H1 (cell line): ENCODE data around the gene LHPP. TPM values are rescaled to one million over a fixed set of nuclear protein-coding genes. Genes with fewer than 3 reads are reported as not detected.

Experiments
- CTCF ChIA-PET: fragments of 300-600 bp; sonication (Branson Sonifier 250); formaldehyde crosslinking; loops from one replicate; lab custom pipeline; 2021; ENCODE audit not compliant: partially characterized antibody; lab: Charles Lee
- POLR2A ChIA-PET: fragments of 300-600 bp; sonication (Branson Sonifier 250); formaldehyde crosslinking; loops from one replicate; lab custom pipeline; 2021; ENCODE audit warnings: inconsistent platforms; ENCODE audit not compliant: partially characterized antibody; lab: Charles Lee
- DNase-seq, 2 experiments: peaks; one replicate each; pipeline versions ENCODE4 v3.0.0 to v3.0.0-alpha.2; 2010 to 2022; ENCODE audit warnings: low spot score in 2 of 2, low read depth in 1 of 2, mixed read lengths in 1 of 2
- FAIRE-seq: peaks from 2 replicates; lab custom pipeline; 2011; peaks lifted over from hg19 to GRCh38; lab: Jason Lieb, UNC
- H2AFZ ChIP-seq: 2 replicates; pipeline ENCODE4 v1.8.1; 2012; ENCODE audit warnings: low read length, inconsistent platforms
- H2AK5ac ChIP-seq: 2 replicates; pipeline ENCODE4 v1.6.1; 2013; ENCODE audit warnings: low read depth, low read length
- H2BK120ac ChIP-seq: replicated peaks from 2 replicates; pipeline ENCODE3; 2013; ENCODE audit warnings: low read depth, low read length, inconsistent platforms
- H2BK12ac ChIP-seq: 2 replicates; pipeline ENCODE4 v1.6.1; 2013; ENCODE audit warnings: low read depth, low read length
- H2BK15ac ChIP-seq: 2 replicates; pipeline ENCODE4 v1.6.1; 2013; ENCODE audit warnings: low read length
- H2BK20ac ChIP-seq: 2 replicates; pipeline ENCODE4 v1.6.1; 2013; ENCODE audit warnings: low read length
- H2BK5ac ChIP-seq: 2 replicates; pipeline ENCODE4 v1.6.1; 2013; ENCODE audit warnings: low read depth, low read length
- H3K14ac ChIP-seq: 2 replicates; pipeline ENCODE4 v1.6.1; 2013; ENCODE audit warnings: inconsistent platforms; ENCODE audit not compliant: insufficient read length
- H3K18ac ChIP-seq: 2 replicates; pipeline ENCODE4 v1.6.1; 2013; ENCODE audit warnings: low read length; ENCODE audit errors: extremely low read depth
- H3K23ac ChIP-seq: 2 replicates; pipeline ENCODE4 v1.6.1; 2013; ENCODE audit warnings: inconsistent platforms; ENCODE audit not compliant: insufficient read length
- H3K23me2 ChIP-seq: 2 replicates; pipeline ENCODE4 v1.6.1; 2013; ENCODE audit warnings: low read depth, low read length
- H3K27ac ChIP-seq: 2 replicates; pipeline ENCODE4 v1.6.1; 2011; ENCODE audit warnings: low read depth, low read length, inconsistent platforms
- H3K27me3 ChIP-seq, 4 experiments: replicated peaks in 1 of 4; 1 replicate in 1 of 4; 2 replicates in 3 of 4; pipeline versions ENCODE4 v1.6.1 to v1.8.1; 2011 to 2013; ENCODE audit warnings: low read length in 3 of 4, mild to moderate bottlenecking in 3 of 4, inconsistent platforms in 2 of 4, mixed read lengths in 2 of 4, moderate library complexity in 1 of 4; ENCODE audit not compliant: control insufficient read depth in 3 of 4, insufficient read depth in 3 of 4; ENCODE audit errors: extremely low read depth in 1 of 4
- H3K36me3 ChIP-seq, 4 experiments: 2 replicates each; pipeline versions ENCODE4 v1.6.1 to v1.8.1; 2011 to 2013; ENCODE audit warnings: mild to moderate bottlenecking in 4 of 4, low read length in 3 of 4, moderate library complexity in 2 of 4, control low read depth in 1 of 4, inconsistent platforms in 1 of 4; ENCODE audit not compliant: insufficient read depth in 4 of 4, control insufficient read depth in 2 of 4
- H3K4ac ChIP-seq: replicated peaks from 2 replicates; pipeline ENCODE3; 2013; ENCODE audit warnings: low read length, low read depth, mixed read lengths, inconsistent platforms; ENCODE audit not compliant: insufficient read length
- H3K4me1 ChIP-seq, 4 experiments: replicated peaks in 1 of 4; 1 replicate in 1 of 4; 2 replicates in 3 of 4; pipeline versions ENCODE4 v1.6.1 to v1.8.1; 2011 to 2013; ENCODE audit warnings: low read length in 3 of 4, inconsistent platforms in 2 of 4, mixed read lengths in 1 of 4; ENCODE audit not compliant: insufficient read depth in 4 of 4, control insufficient read depth in 3 of 4
- H3K4me2 ChIP-seq, 2 experiments: 2 replicates each; pipeline versions ENCODE4 v1.6.1 to v1.8.1; 2011 to 2013; ENCODE audit warnings: low read depth in 2 of 2, low read length in 2 of 2, control low read depth in 1 of 2, inconsistent platforms in 1 of 2, mild to moderate bottlenecking in 1 of 2; ENCODE audit not compliant: insufficient read depth in 1 of 2
- H3K4me3 ChIP-seq, 4 experiments: fragments of 200-600, 300-600 bp in 1 of 4; sonication (generic), shearing (Covaris generic), sonication (Bioruptor Twin) in 1 of 4; 2 replicates each; pipeline versions ENCODE4 v1.5.1 to v1.8.1; 2011 to 2016; ENCODE audit warnings: low read length in 4 of 4, low read depth in 3 of 4, control low read depth in 2 of 4, inconsistent platforms in 2 of 4, mild to moderate bottlenecking in 2 of 4, mixed read lengths in 1 of 4, moderate library complexity in 1 of 4; ENCODE audit not compliant: insufficient read depth in 2 of 4; ENCODE audit errors: extremely low read depth in 1 of 4
- H3K56ac ChIP-seq: replicated peaks from 2 replicates; pipeline ENCODE3; 2013; ENCODE audit warnings: low read depth, mild to moderate bottlenecking, mixed read lengths, low read length, inconsistent platforms; ENCODE audit not compliant: insufficient read length
- H3K79me1 ChIP-seq: 2 replicates; pipeline ENCODE4 v1.6.1; 2013; ENCODE audit warnings: low read depth, low read length, control low read depth
- H3K79me2 ChIP-seq, 2 experiments: 2 replicates each; pipeline versions ENCODE4 v1.6.1 to v1.8.1; 2012 to 2013; ENCODE audit warnings: low read length in 2 of 2, mild to moderate bottlenecking in 2 of 2, inconsistent platforms in 1 of 2; ENCODE audit not compliant: insufficient read depth in 2 of 2, control insufficient read depth in 1 of 2
- H3K9ac ChIP-seq, 4 experiments: replicated peaks in 1 of 4; 1 replicate in 1 of 4; 2 replicates in 3 of 4; pipeline versions ENCODE4 v1.6.1 to v1.8.1; 2011 to 2013; ENCODE audit warnings: low read depth in 3 of 4, low read length in 3 of 4, control low read depth in 2 of 4, mild to moderate bottlenecking in 2 of 4, moderate library complexity in 2 of 4, inconsistent platforms in 1 of 4; ENCODE audit errors: extremely low read depth in 1 of 4
- H3K9me3 ChIP-seq, 2 experiments: 2 replicates each; pipeline versions ENCODE4 v1.6.1 to v1.8.1; 2012 to 2013; ENCODE audit warnings: mild to moderate bottlenecking in 2 of 2, moderate library complexity in 2 of 2, control low read depth in 1 of 2, inconsistent platforms in 1 of 2, low read depth in 1 of 2, low read length in 1 of 2, mixed read lengths in 1 of 2; ENCODE audit not compliant: insufficient read depth in 2 of 2
- H4K20me1 ChIP-seq, 2 experiments: replicated peaks in 1 of 2; 2 replicates each; pipeline versions ENCODE3 to v1.8.1; 2011 to 2013; ENCODE audit warnings: inconsistent platforms in 2 of 2, low read length in 2 of 2, mild to moderate bottlenecking in 1 of 2; ENCODE audit not compliant: insufficient read depth in 2 of 2, control insufficient read depth in 1 of 2
- H4K5ac ChIP-seq: 2 replicates; pipeline ENCODE4 v1.6.1; 2013; ENCODE audit warnings: low read length, low read depth, mixed read lengths, inconsistent platforms; ENCODE audit not compliant: insufficient read length
- H4K8ac ChIP-seq: 2 replicates; pipeline ENCODE4 v1.8.0; 2013; ENCODE audit warnings: mild to moderate bottlenecking, moderate library complexity, low read length, inconsistent platforms; ENCODE audit not compliant: insufficient read depth; ENCODE audit errors: extremely low read depth
- H4K91ac ChIP-seq: replicated peaks from 2 replicates; pipeline ENCODE3; 2013; ENCODE audit warnings: low read length, mixed read lengths, inconsistent platforms; ENCODE audit not compliant: insufficient read length
- CBX5 ChIP-seq: fragments of 300-800, 300-1000 bp; sonication (generic); IDR thresholded peaks from 2 replicates; pipeline ENCODE4 v1.7.1; 2016; ENCODE audit warnings: antibody characterized with exemption, low read length, low read depth
- CHD2 ChIP-seq: IDR thresholded peaks from 2 replicates; pipeline ENCODE4 v1.6.1; 2012; ENCODE audit warnings: low read length, improper control_type of control experiment
- CREB1 ChIP-seq: IDR thresholded peaks from 2 replicates; pipeline ENCODE4 v1.6.1; 2012; ENCODE audit warnings: inconsistent platforms
- GTF2F1 ChIP-seq: IDR thresholded peaks from 2 replicates; pipeline ENCODE4 v1.6.1; 2012; ENCODE audit warnings: low read depth, low read length, improper control_type of control experiment, borderline replicate concordance
- KDM5A ChIP-seq: fragments of 200-600 bp; IDR thresholded peaks from 2 replicates; pipeline ENCODE4 v1.7.1; 2012; ENCODE audit warnings: mild to moderate bottlenecking, low read length, inconsistent platforms, mixed read lengths
- PHF8 ChIP-seq: fragments of 200-600 bp; sonication (generic); conservative IDR thresholded peaks from 2 replicates; pipeline ENCODE4 v1.7.1; 2012; ENCODE audit warnings: low read depth, mild to moderate bottlenecking, inconsistent platforms, low read length, moderate library complexity
- RXRA ChIP-seq: IDR thresholded peaks from 2 replicates; pipeline ENCODE4 v1.6.1; 2011; ENCODE audit warnings: low read depth, mild to moderate bottlenecking, low read length, moderate library complexity; ENCODE audit not compliant: insufficient read depth
- SAP30 ChIP-seq: fragments of 300-600 bp; sonication (generic); IDR thresholded peaks from 2 replicates; pipeline ENCODE4 v1.7.1; 2012; ENCODE audit warnings: low read length, moderate library complexity, mild to moderate bottlenecking, inconsistent platforms; ENCODE audit not compliant: insufficient read depth, insufficient replicate concordance
- TBP ChIP-seq: IDR thresholded peaks from 2 replicates; pipeline ENCODE4 v1.6.1; 2011; ENCODE audit warnings: low read depth, low read length, improper control_type of control experiment
- ZNF274 ChIP-seq: IDR thresholded peaks from 2 replicates; pipeline ENCODE4 v1.7.0; 2012; ENCODE audit warnings: low read length, borderline replicate concordance; ENCODE audit errors: extremely low read depth
- WGBS, 2 experiments: shearing (Covaris generic) in 1 of 2; methylation state at CpG; one replicate each; pipeline versions ENCODE4 v1.1.6 to v1.1.7; 2013 to 2015; ENCODE audit warnings: low lambda C conversion rate in 2 of 2, mixed read lengths in 2 of 2, inconsistent platforms in 1 of 2, low coverage in 1 of 2, missing lambda C conversion rate in 1 of 2; ENCODE audit not compliant: insufficient replicate concordance in 2 of 2, insufficient coverage in 1 of 2, insufficient read length in 1 of 2; ENCODE audit errors: extremely low coverage in 1 of 2, missing lambda C conversion rate in 1 of 2; 5-methylcytosine and 5-hydroxymethylcytosine counted together
- polyA plus RNA-seq, 7 experiments: library from polyadenylated mRNA; depleted of rRNA in 3 of 7; stranded (reverse) in 5 of 7; unstranded in 2 of 7; fragments of >200 nt in 5 of 7; fragments of 200-250 nt in 2 of 7; gene quantifications; 1 replicate in 5 of 7; 2 replicates in 1 of 7; 4 replicates in 1 of 7; pipeline versions ENCODE4 v1.2.1 to v1.2.3, GENCODE V29; 2011 to 2013; ENCODE audit warnings: missing spikeins in 2 of 7, mixed read lengths in 2 of 7
- total RNA-seq: library from RNA; stranded (reverse); fragmentation: NEBNext Ultra II Directional; extraction: Animal tissue kit (Norgen Biotek cat#: 25700); gene quantifications from 2 replicates; pipeline ENCODE4 v1.2.1, GENCODE V29; 2021
- TF ChIP-seq, protein P1 (sequence below): IDR thresholded peaks from 2 replicates; pipeline ENCODE4 v1.6.1; 2012; ENCODE audit warnings: inconsistent platforms

LHPP gene
- total and polyA plus RNA-seq, 2 of the 8 experiments (the other 6 are each of a cell fraction or from before 2014, with no cell fraction given): 26.0 to 45.0 TPM

- Histone ChIP-seq H3K27me3 (peaks cover 0 to 2% (median 0%) of the 10 kb centered on the region in 4 experiments; a peak in 1 of 7 replicates), H4K20me1 (peaks cover 0 to 5% of the 10 kb centered on the region in 2 experiments), H4K5ac (no peak overlapping the region), H2BK5ac (no peak overlapping the region), H3K4me2 (peak overlapping the region; percentile 56 to 80), H3K27ac (no peak overlapping the region), H3K9me3 (no peaks in the 10 kb centered on the region), H3K23ac (no peak overlapping the region), H2BK20ac (no peak overlapping the region), H3K14ac (no peak overlapping the region), H2BK12ac (no peak overlapping the region), H3K56ac (no peak overlapping the region), H3K79me1 (no peaks in the 10 kb centered on the region), H2BK15ac (no peak overlapping the region), H4K8ac (no peak overlapping the region), H3K18ac (no peak overlapping the region; the same call in 1 of the 2 replicates), H3K23me2 (peaks cover 7% of the 10 kb centered on the region; the same call in 1 of the 2 replicates), H2BK120ac (no peak overlapping the region), H3K4ac (no peak overlapping the region), H3K4me1 (peaks cover 2 to 5% (median 4%) of the 10 kb centered on the region in 4 experiments; a peak in 5 of 7 replicates), H2AK5ac (no peak overlapping the region), H2AFZ (no peak overlapping the region), H3K36me3 (no peaks in the 10 kb centered on the region; a peak in 1 of 8 replicates), H4K91ac (no peak overlapping the region), H3K9ac (peak overlapping the region in 1 of 4 experiments; percentile 35; a peak in 2 of 7 replicates), H3K4me3 (peak overlapping the region; percentile 58 to 79 (median 62)), H3K79me2 (peaks cover 2 to 43% of the 10 kb centered on the region in 2 experiments)
- ChIA-PET CTCF (interaction anchor here (0.5 to 4.3 kb wide), 13 partner anchors 9 to 751 kb away, joined by 3 to 20 read pairs (median 4); no protein-coding TSS in a partner anchor), POLR2A (interaction anchor here (1.0 to 4.7 kb wide), 23 partner anchors 10 to 347 kb away, joined by 3 to 43 read pairs (median 5); partner anchors contain the start of genes LHPP and NKX1-2)
- FAIRE-seq (no peak), DNase-seq (peak in 1 of 2 experiments; percentile 77)
- WGBS, 2 experiments: 2% methylated on average over 34 of the region's 64 CpGs; no CpG with 5 or more reads in 1 of the 2 experiments
- TF ChIP-seq SAP30 (no peak), CREB1 (no peak), PHF8 (peak; percentile 21; the same call in 1 of the 2 replicates), ZNF274 (no peak), CBX5 (no peak), TBP (no peak), RXRA (no peak), KDM5A (no peak), CHD2 (no peak), GTF2F1 (no peak)
- TF ChIP-seq, protein P1, sequence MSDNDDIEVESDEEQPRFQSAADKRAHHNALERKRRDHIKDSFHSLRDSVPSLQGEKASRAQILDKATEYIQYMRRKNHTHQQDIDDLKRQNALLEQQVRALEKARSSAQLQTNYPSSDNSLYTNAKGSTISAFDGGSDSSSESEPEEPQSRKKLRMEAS: peak; percentile 22; the same call in 1 of the 2 replicates
Observed at GRCh38 chr10:124417895-124418725, 43.5 kb upstream of the LHPP start.
